Skeletal muscle satellite cell (primary cell): ENCODE data around the gene IRS1.
A peak's percentile ranks its signal among the peaks of the same experiment; 100 is the strongest.

ENCODE experiments used
- H3K27me3 ChIP-seq: 2 replicates; pipeline ENCODE4 v1.7.0; 2013; ENCODE audit warnings: low read length; ENCODE audit not compliant: control insufficient read depth, insufficient read depth
- H3K36me3 ChIP-seq: 2 replicates; pipeline ENCODE4 v1.7.0; 2013; ENCODE audit warnings: mild to moderate bottlenecking, control low read depth, low read length; ENCODE audit not compliant: insufficient read depth
- H3K4me1 ChIP-seq: 2 replicates; pipeline ENCODE4 v1.7.0; 2013; ENCODE audit warnings: low read length; ENCODE audit not compliant: control insufficient read depth, insufficient read depth
- H3K4me2 ChIP-seq: 2 replicates; pipeline ENCODE4 v1.7.0; 2013; ENCODE audit warnings: mild to moderate bottlenecking, low read length
- H3K4me3 ChIP-seq: 2 replicates; pipeline ENCODE4 v1.7.0; 2013; ENCODE audit warnings: low read length
- H3K9ac ChIP-seq: 2 replicates; pipeline ENCODE4 v1.7.0; 2013; ENCODE audit warnings: mild to moderate bottlenecking, low read depth, low read length, moderate library complexity
- H3K9me3 ChIP-seq: replicated peaks from 2 replicates; pipeline ENCODE4 v1.7.0; 2013; ENCODE audit warnings: mild to moderate bottlenecking, control low read depth, low read length

Gene IRS1

DNA sequence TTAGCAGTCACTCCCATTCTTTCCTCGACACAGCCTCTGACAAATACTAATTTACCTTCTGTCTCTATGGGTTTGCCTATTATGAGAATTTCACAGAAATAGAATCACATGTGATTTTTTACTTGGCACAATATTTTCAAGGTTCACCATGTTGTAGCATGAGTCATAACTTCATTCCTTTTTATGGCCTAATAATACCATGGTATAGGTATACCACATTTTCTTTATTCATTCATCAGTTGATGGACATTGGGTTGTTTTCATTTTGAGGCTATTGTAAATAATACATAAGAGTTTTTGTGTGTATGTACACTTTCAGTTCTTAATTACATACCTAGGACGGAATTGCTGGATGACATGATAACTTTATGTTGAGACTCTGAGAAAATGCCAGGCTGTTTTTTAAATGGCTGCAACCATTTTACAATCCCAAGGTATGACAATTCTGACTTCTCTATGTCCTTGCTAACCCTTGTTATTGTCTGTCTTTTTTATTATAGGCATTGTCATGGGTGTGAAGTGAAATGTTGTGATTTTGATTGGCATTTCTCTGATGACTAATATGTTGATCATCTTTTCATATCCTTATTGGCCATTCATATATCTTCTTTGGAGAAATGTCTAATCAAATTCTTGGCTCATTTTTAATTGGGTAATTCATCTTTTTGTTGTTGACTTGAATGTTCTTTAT is 87.9 kb downstream of the IRS1 start:
- Histone ChIP-seq H3K4me1 (no peaks in the 10 kb centered on the region), H3K9me3 (no peaks in the 10 kb centered on the region), H3K27me3 (no peaks in the 10 kb centered on the region), H3K4me2 (no peak overlapping the region), H3K36me3 (no peaks in the 10 kb centered on the region), H3K4me3 (no peak overlapping the region), H3K9ac (no peak overlapping the region)

DNA sequence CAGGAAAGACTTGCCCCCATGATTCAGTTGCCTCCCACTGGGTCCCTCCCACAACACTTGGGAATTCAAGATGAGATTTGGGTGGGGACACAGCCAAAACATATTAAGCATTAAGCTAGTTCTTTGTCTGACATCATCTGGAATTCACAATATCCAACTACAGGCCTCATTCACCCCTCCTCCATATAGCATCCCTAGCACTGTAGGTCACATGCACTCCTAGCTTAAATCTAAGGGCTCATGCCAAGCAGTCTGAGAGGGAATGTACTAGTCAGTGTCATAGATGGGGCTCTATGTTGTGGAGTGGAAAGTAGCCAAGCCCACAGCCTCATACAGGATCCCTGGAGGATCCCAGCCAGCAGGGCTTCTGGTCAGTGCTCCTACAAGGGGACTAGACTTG is 92.1 kb downstream of the IRS1 start:
- Histone ChIP-seq H3K4me2 (no peak overlapping the region), H3K4me3 (no peak overlapping the region), H3K4me1 (no peaks in the 10 kb centered on the region), H3K9me3 (no peaks in the 10 kb centered on the region), H3K9ac (no peak overlapping the region), H3K27me3 (no peaks in the 10 kb centered on the region), H3K36me3 (no peaks in the 10 kb centered on the region)

DNA sequence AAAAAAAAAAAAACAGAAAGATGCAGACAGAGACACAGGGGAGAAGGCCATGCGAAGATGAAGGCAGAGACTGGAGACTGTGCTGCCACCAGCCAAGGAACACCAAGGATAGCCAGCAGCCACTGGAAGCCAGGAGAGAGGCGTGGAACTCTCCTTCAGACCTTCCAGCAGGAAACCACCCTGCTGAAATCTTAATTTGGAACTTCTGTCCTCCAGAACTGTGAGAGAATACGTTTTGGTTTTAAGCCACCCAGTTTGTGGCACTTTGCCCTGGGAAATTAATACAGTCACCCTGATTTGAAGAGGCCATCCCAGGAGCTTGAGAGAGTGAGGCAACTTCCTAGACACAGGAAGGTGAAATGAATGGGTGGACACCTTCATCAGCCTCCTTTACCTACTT is 93.7 kb downstream of the IRS1 start:
- H3K9me3 ChIP-seq = no peaks in the 10 kb centered on the region
- H3K27me3 ChIP-seq = no peaks in the 10 kb centered on the region
- no peaks in the 10 kb centered on the region for H3K36me3 ChIP-seq
- H3K9ac ChIP-seq = no peak overlapping the region
- no peak overlapping the region for H3K4me2 ChIP-seq
- no peak overlapping the region for H3K4me3 ChIP-seq
- H3K4me1 ChIP-seq = peaks cover 9% of the 10 kb centered on the region

GRCh38 chr2:226705133-226705886 is 94.3 kb downstream of the IRS1 start:
- Histone ChIP-seq H3K27me3 (no peaks in the 10 kb centered on the region), H3K9me3 (no peaks in the 10 kb centered on the region), H3K4me1 (peaks cover 11% of the 10 kb centered on the region), H3K4me2 (no peak overlapping the region), H3K9ac (no peak overlapping the region), H3K4me3 (no peak overlapping the region), H3K36me3 (no peaks in the 10 kb centered on the region)

DNA sequence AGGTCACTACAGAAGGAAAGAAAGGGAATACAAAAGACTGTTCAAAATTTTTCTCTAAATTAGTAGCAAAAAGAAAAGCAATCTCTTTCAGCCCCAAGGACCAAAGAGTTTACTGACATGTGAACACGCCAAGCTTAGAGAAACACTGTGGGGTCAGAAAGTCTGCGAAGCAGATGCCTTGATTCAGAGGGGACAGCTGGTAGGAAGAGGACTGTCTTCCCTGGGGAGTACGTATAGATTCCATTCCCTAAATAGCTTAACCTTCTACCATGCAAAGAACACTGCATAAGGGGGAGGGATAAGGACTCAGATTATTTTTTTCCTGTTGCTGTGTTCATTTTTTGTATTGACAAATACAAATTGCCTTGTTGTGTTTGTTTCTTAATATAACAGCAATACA is 96.1 kb downstream of the IRS1 start:
- no peak overlapping the region for H3K4me3 ChIP-seq
- H3K4me2 ChIP-seq = no peak overlapping the region
- H3K27me3 ChIP-seq = no peaks in the 10 kb centered on the region
- no peaks in the 10 kb centered on the region for H3K36me3 ChIP-seq
- H3K9me3 ChIP-seq = no peaks in the 10 kb centered on the region
- no peak overlapping the region for H3K9ac ChIP-seq
- peaks cover 18% of the 10 kb centered on the region for H3K4me1 ChIP-seq

DNA sequence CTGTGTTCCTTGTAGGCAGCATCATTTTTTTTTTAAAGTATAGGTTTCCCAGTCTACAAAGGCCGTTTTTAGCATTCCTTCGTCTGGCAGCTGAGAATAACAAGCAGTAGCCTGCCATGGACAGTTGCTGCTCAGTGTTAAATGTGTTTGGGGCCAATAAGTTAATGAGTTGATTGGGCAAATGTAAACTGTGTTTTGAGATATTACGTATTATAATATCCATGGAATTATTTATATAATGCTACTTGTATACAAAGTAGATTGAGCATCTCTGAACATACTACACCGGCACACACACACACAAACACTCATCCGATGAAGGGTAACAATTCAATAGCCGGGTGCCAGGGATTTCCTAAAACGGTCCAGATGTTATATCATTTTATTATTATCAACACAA is 97.2 kb downstream of the IRS1 start:
- no peaks in the 10 kb centered on the region for H3K36me3 ChIP-seq
- no peaks in the 10 kb centered on the region for H3K27me3 ChIP-seq
- no peaks in the 10 kb centered on the region for H3K9me3 ChIP-seq
- H3K4me2 ChIP-seq = no peak overlapping the region
- H3K4me1 ChIP-seq = peaks cover 18% of the 10 kb centered on the region
- no peak overlapping the region for H3K4me3 ChIP-seq
- no peak overlapping the region for H3K9ac ChIP-seq

DNA sequence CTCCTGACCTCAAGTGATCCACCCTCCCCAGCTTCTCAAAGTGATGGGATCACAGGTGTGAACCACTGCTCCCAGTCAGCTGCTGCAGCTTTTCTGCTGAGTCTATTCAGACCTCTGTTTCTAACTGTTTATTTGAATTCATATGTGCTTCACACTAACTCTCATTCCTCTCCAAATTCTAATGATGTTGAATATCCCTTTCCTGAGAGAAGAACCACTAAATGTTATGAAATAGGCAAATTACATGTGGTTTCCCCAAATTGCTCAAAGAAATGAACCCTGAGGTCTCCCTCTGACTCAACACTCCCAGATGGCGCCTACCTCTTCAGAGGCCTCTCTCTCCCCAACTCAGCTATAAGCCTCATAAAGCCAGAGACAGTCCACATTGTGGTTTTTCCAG is 98.6 kb downstream of the IRS1 start:
- Histone ChIP-seq H3K9me3 (no peaks in the 10 kb centered on the region), H3K4me2 (no peak overlapping the region), H3K36me3 (no peaks in the 10 kb centered on the region), H3K9ac (peak overlapping the region; percentile 9), H3K27me3 (no peaks in the 10 kb centered on the region), H3K4me3 (no peak overlapping the region), H3K4me1 (peaks cover 18% of the 10 kb centered on the region)

DNA sequence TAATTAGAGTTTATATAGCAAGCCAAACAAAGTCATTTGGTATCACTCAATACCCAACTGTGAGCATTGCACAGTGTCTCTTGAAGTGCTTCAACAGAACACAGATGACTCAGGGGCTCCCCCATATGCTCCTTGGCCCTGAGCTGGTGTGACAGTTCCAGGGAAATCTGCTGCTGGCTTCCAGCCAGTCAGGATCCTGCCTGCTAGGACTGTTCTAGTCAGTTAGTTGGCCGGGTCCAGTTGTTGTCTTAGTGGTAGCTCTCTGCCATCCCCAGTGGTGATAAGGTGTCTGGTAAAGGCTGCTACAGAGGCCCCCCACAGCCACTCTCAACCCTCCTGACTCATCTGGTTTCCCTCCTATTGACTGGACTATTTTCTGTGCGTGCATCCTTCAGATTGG is 100.3 kb downstream of the IRS1 start:
- no peak overlapping the region for H3K9ac ChIP-seq
- peaks cover 18% of the 10 kb centered on the region for H3K4me1 ChIP-seq
- H3K36me3 ChIP-seq = no peaks in the 10 kb centered on the region
- no peaks in the 10 kb centered on the region for H3K27me3 ChIP-seq
- no peak overlapping the region for H3K4me3 ChIP-seq
- H3K9me3 ChIP-seq = no peaks in the 10 kb centered on the region
- no peak overlapping the region for H3K4me2 ChIP-seq

GRCh38 chr2:226698671-226699070 is 100.9 kb downstream of the IRS1 start:
- Histone ChIP-seq H3K36me3 (no peaks in the 10 kb centered on the region), H3K4me3 (no peak overlapping the region), H3K9me3 (no peaks in the 10 kb centered on the region), H3K9ac (no peak overlapping the region), H3K4me2 (no peak overlapping the region), H3K27me3 (no peaks in the 10 kb centered on the region), H3K4me1 (peaks cover 18% of the 10 kb centered on the region)

- Histone ChIP-seq H3K9ac (no peak overlapping the region), H3K4me1 (peaks cover 24% of the 10 kb centered on the region), H3K9me3 (no peaks in the 10 kb centered on the region), H3K27me3 (no peaks in the 10 kb centered on the region), H3K4me2 (no peak overlapping the region), H3K4me3 (no peak overlapping the region), H3K36me3 (no peaks in the 10 kb centered on the region)
These were observed 104.9 kb downstream of the IRS1 start for GRCh38 chr2:226694586-226695284.

DNA sequence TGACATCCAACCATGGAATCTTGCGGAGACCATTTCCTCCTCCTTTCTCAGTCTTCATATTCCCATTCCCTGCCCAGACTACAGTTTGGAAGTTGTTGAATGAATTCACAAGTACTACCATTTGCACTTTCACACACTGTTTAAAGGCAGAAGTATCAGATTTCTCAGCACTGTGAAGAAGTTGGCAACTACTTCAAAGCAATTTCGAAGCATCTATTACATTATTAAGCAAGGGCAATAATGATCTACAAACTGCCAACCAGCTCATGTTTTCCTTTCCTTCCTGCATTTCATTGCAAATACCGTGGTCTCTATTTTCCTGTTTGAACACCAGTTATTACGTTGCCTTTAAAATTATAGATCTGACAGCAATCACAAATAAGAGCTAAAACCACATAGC is 105.5 kb downstream of the IRS1 start:
- Histone ChIP-seq H3K4me1 (peaks cover 18% of the 10 kb centered on the region), H3K9ac (no peak overlapping the region), H3K9me3 (no peaks in the 10 kb centered on the region), H3K27me3 (no peaks in the 10 kb centered on the region), H3K4me2 (no peak overlapping the region), H3K36me3 (no peaks in the 10 kb centered on the region), H3K4me3 (no peak overlapping the region)
